Activated effector memory CD4-positive, alpha-beta T cell treated with anti-CD3 and anti-CD28 coated beads, Interleukin-2, amount 50 U/mL, for 16 hours (primary cell): ENCODE data around the gene GALM.
"Not testable (repeated sequence)": the region's sequence is repeated elsewhere in the genome, so short reads cannot be mapped to it uniquely, and the experiment has no call there.

Experiments used
- DNase-seq: peaks from one replicate; pipeline ENCODE4 v3.0.0-alpha.2; 2020

Gene GALM

GRCh38 chr2:38682620-38683019 is 16.7 kb downstream of the GALM start:
- DNase-seq, result peak; percentile 81

- DNase-seq, result no peak
These were observed 17.9 kb downstream of the GALM start for GRCh38 chr2:38683766-38684165.

- peak; percentile 38 for DNase-seq
These were observed 19.3 kb downstream of the GALM start for GRCh38 chr2:38685116-38685735.

GRCh38 chr2:38690499-38691420 is 24.8 kb downstream of the GALM start:
- DNase-seq, result no peak

- no peak for DNase-seq
These were observed 26.1 kb downstream of the GALM start for GRCh38 chr2:38691994-38692393.

GRCh38 chr2:38692636-38693318 is 26.9 kb downstream of the GALM start:
- no peak for DNase-seq

- DNase-seq, result peak; percentile 76
These were observed 31.4 kb downstream of the GALM start for GRCh38 chr2:38697116-38697840.

GRCh38 chr2:38698467-38699003 is 32.6 kb downstream of the GALM start:
- no peak for DNase-seq

GRCh38 chr2:38700113-38700785 is 34.3 kb downstream of the GALM start:
- DNase-seq, result peak; percentile 60

GRCh38 chr2:38700881-38701458 is 35.1 kb downstream of the GALM start:
- DNase-seq, result peak; percentile 21

GRCh38 chr2:38701542-38701941 is 35.6 kb downstream of the GALM start:
- DNase-seq, result no peak

- peak; percentile 0 for DNase-seq
These were observed 36.5 kb downstream of the GALM start for GRCh38 chr2:38702413-38702812.

GRCh38 chr2:38703336-38703735 is 37.4 kb downstream of the GALM start:
- DNase-seq, result not testable (repeated sequence)

GRCh38 chr2:38704664-38705063 is 38.8 kb downstream of the GALM start:
- no peak for DNase-seq

- DNase-seq, result peak; percentile 19
These were observed 41.0 kb downstream of the GALM start for GRCh38 chr2:38706846-38707345.

GRCh38 chr2:38708491-38708890 is 42.6 kb downstream of the GALM start:
- peak; percentile 65 for DNase-seq

- peak; percentile 63 for DNase-seq
These were observed 43.1 kb downstream of the GALM start for GRCh38 chr2:38708900-38709566.

- peak; percentile 74 for DNase-seq
These were observed 43.8 kb downstream of the GALM start for GRCh38 chr2:38709567-38710194.

GRCh38 chr2:38711558-38711957 is 45.6 kb downstream of the GALM start:
- DNase-seq, result no peak

GRCh38 chr2:38712413-38712812 is 46.5 kb downstream of the GALM start:
- peak; percentile 34 for DNase-seq
